ENCODE data around the gene PRR20G.

Gene PRR20G

DNA sequence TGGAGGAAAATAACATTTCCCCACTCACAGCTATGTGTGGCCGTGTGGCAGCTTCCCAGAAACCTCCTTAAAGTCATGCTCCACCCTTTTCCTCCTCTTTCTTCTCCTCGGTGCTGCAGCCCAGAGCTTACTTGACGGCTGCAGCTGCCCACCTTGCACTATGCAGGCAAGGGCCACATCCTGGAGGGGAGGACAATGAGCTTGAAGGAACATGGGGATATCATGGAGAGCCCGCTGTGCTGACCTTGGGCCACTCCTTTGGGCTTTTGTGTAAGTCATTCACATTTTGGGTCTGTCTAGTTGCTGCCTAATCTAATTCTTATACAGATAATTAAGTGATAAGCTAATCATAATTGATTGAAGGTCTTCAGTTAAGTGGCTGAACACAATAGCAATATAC is 28.0 kb downstream of the PRR20G start:
- Histone ChIP-seq H2BK120ac (ENCODE audit: insufficient read depth, low read length, poor library complexity) (no peak overlapping the region), H2BK12ac (ENCODE audit: low read length) (no peak overlapping the region), H3K9me3 (ENCODE audit: insufficient read depth, low read depth, low read length) (peaks cover 10% of the 10 kb centered on the region), H3K4me2 (ENCODE audit: low read length) (no peak overlapping the region), H3K27me3 (ENCODE audit: insufficient read depth, low read length) (no peaks in the 10 kb centered on the region), H4K12ac (ENCODE audit: low read depth, low read length) (no peak overlapping the region), H3K27ac (ENCODE audit: low read depth, low read length) (no peak overlapping the region), H2AFZ (ENCODE audit: insufficient read depth, low read length, poor library complexity) (no peak overlapping the region), H4K8ac (ENCODE audit: low read depth, low read length) (no peak overlapping the region), H3K14ac (ENCODE audit: low read length) (no peak overlapping the region), H2AK5ac (ENCODE audit: low read length) (no peak overlapping the region), H3K79me2 (ENCODE audit: control insufficient read depth, insufficient read depth, low read length, poor library complexity) (no peaks in the 10 kb centered on the region), H3K79me1 (ENCODE audit: low read length) (no peaks in the 10 kb centered on the region), H3K36me3 (ENCODE audit: control insufficient read depth in 1 of 2, insufficient read depth in 2 of 2, low read length in 2 of 2) (no peaks in the 10 kb centered on the region), H3K9ac (ENCODE audit: low read length) (no peak overlapping the region), H3K18ac (ENCODE audit: low read length) (no peak overlapping the region), H3K23ac (ENCODE audit: low read length) (no peak overlapping the region), H3K4me3 (ENCODE audit: low read depth, low read length) (no peak overlapping the region), H2BK5ac (ENCODE audit: low read depth, low read length, poor library complexity) (no peak overlapping the region), H4K91ac (ENCODE audit: low read depth, low read length) (no peak overlapping the region), H3K4me1 (ENCODE audit: control insufficient read depth in 1 of 2, insufficient read depth in 2 of 2, low read length in 2 of 2) (no peaks in the 10 kb centered on the region), H3K4ac (ENCODE audit: low read depth, low read length) (no peak overlapping the region)
- WGBS (ENCODE audit: extremely low coverage, insufficient coverage, insufficient read length) = no CpG with 5 or more reads among the region's 4 CpGs
- no peak for DNase-seq

DNA sequence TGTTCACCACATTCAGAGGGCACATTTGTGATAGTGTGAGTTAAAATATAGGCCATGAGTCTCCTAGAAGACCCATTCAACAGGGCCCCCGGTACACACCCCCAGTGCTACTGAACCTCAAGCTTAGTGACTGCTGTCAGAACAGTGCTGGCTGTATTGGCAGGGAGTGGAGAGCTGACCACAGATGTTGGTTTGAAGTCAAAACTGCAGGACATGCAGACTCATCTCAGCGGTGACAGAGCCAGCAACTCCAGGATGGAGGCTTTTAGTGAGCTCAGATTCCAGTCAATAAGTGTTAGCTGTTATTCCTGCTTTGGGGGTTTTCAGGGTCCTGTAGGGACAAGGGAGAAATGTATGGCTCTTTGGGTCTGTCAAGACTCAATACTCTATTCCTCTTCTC is 29.1 kb downstream of the PRR20G start:
- H3K4me2 ChIP-seq (ENCODE audit: low read length) = no peak overlapping the region
- H4K8ac ChIP-seq (ENCODE audit: low read depth, low read length) = no peak overlapping the region
- no peak for DNase-seq
- no peak overlapping the region for H2BK5ac ChIP-seq (ENCODE audit: low read depth, low read length, poor library complexity)
- H2AFZ ChIP-seq (ENCODE audit: insufficient read depth, low read length, poor library complexity) = no peak overlapping the region
- no peak overlapping the region for H3K4me3 ChIP-seq (ENCODE audit: low read depth, low read length)
- no peaks in the 10 kb centered on the region for H3K79me1 ChIP-seq (ENCODE audit: low read length)
- no peak overlapping the region for H3K9ac ChIP-seq (ENCODE audit: low read length)
- peaks cover 19% of the 10 kb centered on the region for H3K9me3 ChIP-seq (ENCODE audit: insufficient read depth, low read depth, low read length)
- H2BK12ac ChIP-seq (ENCODE audit: low read length) = no peak overlapping the region
- H3K27me3 ChIP-seq (ENCODE audit: insufficient read depth, low read length) = no peaks in the 10 kb centered on the region
- no peak overlapping the region for H3K4ac ChIP-seq (ENCODE audit: low read depth, low read length)
- no peak overlapping the region for H3K23ac ChIP-seq (ENCODE audit: low read length)
- H4K91ac ChIP-seq (ENCODE audit: low read depth, low read length) = no peak overlapping the region
- no peak overlapping the region for H2BK120ac ChIP-seq (ENCODE audit: insufficient read depth, low read length, poor library complexity)
- H3K36me3 ChIP-seq (ENCODE audit: control insufficient read depth in 1 of 2, insufficient read depth in 2 of 2, low read length in 2 of 2) = no peaks in the 10 kb centered on the region
- H3K79me2 ChIP-seq (ENCODE audit: control insufficient read depth, insufficient read depth, low read length, poor library complexity) = no peaks in the 10 kb centered on the region
- H4K12ac ChIP-seq (ENCODE audit: low read depth, low read length) = no peak overlapping the region
- H3K27ac ChIP-seq (ENCODE audit: low read depth, low read length) = no peak overlapping the region
- no CpG with 5 or more reads among the region's 2 CpGs for WGBS (ENCODE audit: extremely low coverage, insufficient coverage, insufficient read length)
- H2AK5ac ChIP-seq (ENCODE audit: low read length) = no peak overlapping the region
- no peak overlapping the region for H3K14ac ChIP-seq (ENCODE audit: low read length)
- H3K4me1 ChIP-seq (ENCODE audit: control insufficient read depth in 1 of 2, insufficient read depth in 2 of 2, low read length in 2 of 2) = no peaks in the 10 kb centered on the region
- no peak overlapping the region for H3K18ac ChIP-seq (ENCODE audit: low read length)

DNA sequence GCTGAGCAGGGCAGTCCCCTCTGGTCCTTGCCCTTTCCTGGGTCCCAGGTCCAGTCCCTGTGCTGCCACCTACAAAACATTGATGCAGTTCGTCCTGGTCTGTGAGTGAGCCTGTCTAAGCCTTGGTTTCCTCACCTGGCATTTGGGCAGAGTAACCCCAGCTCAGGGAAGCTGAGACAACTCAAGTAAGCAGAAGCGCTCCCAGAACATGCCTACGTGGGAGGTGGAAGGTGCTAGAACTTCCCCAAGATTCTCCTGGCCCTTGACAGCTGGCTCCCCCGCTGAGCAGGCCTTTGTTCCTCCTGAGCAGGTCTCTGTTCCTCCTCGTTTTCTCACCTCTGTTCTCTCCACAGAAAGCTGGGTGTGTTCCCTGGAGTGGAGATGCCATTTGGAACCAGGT is 30.5 kb downstream of the PRR20G start:
- H2AK5ac ChIP-seq (ENCODE audit: low read length) = no peak overlapping the region
- no peak for DNase-seq
- H3K36me3 ChIP-seq (ENCODE audit: control insufficient read depth in 1 of 2, insufficient read depth in 2 of 2, low read length in 2 of 2) = no peaks in the 10 kb centered on the region
- H3K4me3 ChIP-seq (ENCODE audit: low read depth, low read length) = no peak overlapping the region
- H2AFZ ChIP-seq (ENCODE audit: insufficient read depth, low read length, poor library complexity) = no peak overlapping the region
- H4K12ac ChIP-seq (ENCODE audit: low read depth, low read length) = no peak overlapping the region
- H3K18ac ChIP-seq (ENCODE audit: low read length) = no peak overlapping the region
- H3K79me2 ChIP-seq (ENCODE audit: control insufficient read depth, insufficient read depth, low read length, poor library complexity) = no peaks in the 10 kb centered on the region
- no peaks in the 10 kb centered on the region for H3K27me3 ChIP-seq (ENCODE audit: insufficient read depth, low read length)
- no peak overlapping the region for H3K14ac ChIP-seq (ENCODE audit: low read length)
- no peak overlapping the region for H2BK120ac ChIP-seq (ENCODE audit: insufficient read depth, low read length, poor library complexity)
- no CpG with 5 or more reads among the region's 5 CpGs for WGBS (ENCODE audit: extremely low coverage, insufficient coverage, insufficient read length)
- H3K4ac ChIP-seq (ENCODE audit: low read depth, low read length) = no peak overlapping the region
- no peaks in the 10 kb centered on the region for H3K79me1 ChIP-seq (ENCODE audit: low read length)
- H4K91ac ChIP-seq (ENCODE audit: low read depth, low read length) = no peak overlapping the region
- no peak overlapping the region for H3K9ac ChIP-seq (ENCODE audit: low read length)
- H3K4me1 ChIP-seq (ENCODE audit: control insufficient read depth in 1 of 2, insufficient read depth in 2 of 2, low read length in 2 of 2) = no peaks in the 10 kb centered on the region
- H3K4me2 ChIP-seq (ENCODE audit: low read length) = no peak overlapping the region
- no peak overlapping the region for H2BK5ac ChIP-seq (ENCODE audit: low read depth, low read length, poor library complexity)
- H3K23ac ChIP-seq (ENCODE audit: low read length) = no peak overlapping the region
- H3K9me3 ChIP-seq (ENCODE audit: insufficient read depth, low read depth, low read length) = peaks cover 20% of the 10 kb centered on the region
- H4K8ac ChIP-seq (ENCODE audit: low read depth, low read length) = no peak overlapping the region
- H2BK12ac ChIP-seq (ENCODE audit: low read length) = no peak overlapping the region
- H3K27ac ChIP-seq (ENCODE audit: low read depth, low read length) = no peak overlapping the region

GRCh38 chr3:127256733-127257271 is 31.0 kb downstream of the PRR20G start:
- no CpG with 5 or more reads among the region's 10 CpGs for WGBS (ENCODE audit: extremely low coverage, insufficient coverage, insufficient read length)
- no peak overlapping the region for H2BK5ac ChIP-seq (ENCODE audit: low read depth, low read length, poor library complexity)

More at GRCh38 chr3:127256733-127257271, 31.0 kb downstream of the PRR20G start:
- H2AK5ac ChIP-seq (ENCODE audit: low read length) = no peak overlapping the region
- H3K4ac ChIP-seq (ENCODE audit: low read depth, low read length) = no peak overlapping the region
- no peak overlapping the region for H2BK120ac ChIP-seq (ENCODE audit: insufficient read depth, low read length, poor library complexity)
- H3K9ac ChIP-seq (ENCODE audit: low read length) = no peak overlapping the region
- no peak overlapping the region for H4K12ac ChIP-seq (ENCODE audit: low read depth, low read length)
- no peak overlapping the region for H2AFZ ChIP-seq (ENCODE audit: insufficient read depth, low read length, poor library complexity)
- H3K79me1 ChIP-seq (ENCODE audit: low read length) = no peaks in the 10 kb centered on the region
- no peaks in the 10 kb centered on the region for H3K4me1 ChIP-seq (ENCODE audit: control insufficient read depth in 1 of 2, insufficient read depth in 2 of 2, low read length in 2 of 2)
- H3K14ac ChIP-seq (ENCODE audit: low read length) = no peak overlapping the region
- H3K27me3 ChIP-seq (ENCODE audit: insufficient read depth, low read length) = no peaks in the 10 kb centered on the region
- peaks cover 26% of the 10 kb centered on the region for H3K9me3 ChIP-seq (ENCODE audit: insufficient read depth, low read depth, low read length)
- H3K18ac ChIP-seq (ENCODE audit: low read length) = no peak overlapping the region
- no peak for DNase-seq
- H3K4me2 ChIP-seq (ENCODE audit: low read length) = no peak overlapping the region
- no peak overlapping the region for H4K8ac ChIP-seq (ENCODE audit: low read depth, low read length)
- no peak overlapping the region for H3K4me3 ChIP-seq (ENCODE audit: low read depth, low read length)
- H3K79me2 ChIP-seq (ENCODE audit: control insufficient read depth, insufficient read depth, low read length, poor library complexity) = no peaks in the 10 kb centered on the region
- H3K23ac ChIP-seq (ENCODE audit: low read length) = no peak overlapping the region
- H4K91ac ChIP-seq (ENCODE audit: low read depth, low read length) = no peak overlapping the region
- H3K36me3 ChIP-seq (ENCODE audit: control insufficient read depth in 1 of 2, insufficient read depth in 2 of 2, low read length in 2 of 2) = no peaks in the 10 kb centered on the region
- no peak overlapping the region for H3K27ac ChIP-seq (ENCODE audit: low read depth, low read length)
- H2BK12ac ChIP-seq (ENCODE audit: low read length) = no peak overlapping the region
